Neural cell (in vitro differentiated cells): ENCODE data around the gene FRZB.

Experiments
- EZH2 ChIP-seq: fragments of 200-600, 300-800 bp; shearing (Covaris generic), sonication (generic); IDR thresholded peaks from 2 replicates; pipeline ENCODE4 v1.6.1; 2014; ENCODE audit warnings: antibody characterized with exemption, low read length, borderline replicate concordance, mild to moderate bottlenecking; ENCODE audit not compliant: insufficient read depth, poor library complexity, severe bottlenecking
- POLR2AphosphoS5 ChIP-seq: IDR thresholded peaks from 2 replicates; pipeline ENCODE4 v1.6.1; 2012
- RAD21 ChIP-seq: fragments of 450-650 bp; conservative IDR thresholded peaks from 2 replicates; pipeline ENCODE4 v1.6.1; 2014; ENCODE audit warnings: antibody characterized with exemption, mild to moderate bottlenecking, moderate library complexity
- TF ChIP-seq, protein P1 (sequence below): fragments of 450-650 bp; IDR thresholded peaks from 2 replicates; pipeline ENCODE4 v1.5.1; 2014; ENCODE audit warnings: antibody characterized with exemption, mild to moderate bottlenecking, moderate library complexity; ENCODE audit not compliant: poor library complexity, severe bottlenecking
- TF ChIP-seq, protein P2 (sequence below): IDR thresholded peaks from 2 replicates; pipeline ENCODE4 v1.6.1; 2012; ENCODE audit warnings: borderline replicate concordance

DNA sequence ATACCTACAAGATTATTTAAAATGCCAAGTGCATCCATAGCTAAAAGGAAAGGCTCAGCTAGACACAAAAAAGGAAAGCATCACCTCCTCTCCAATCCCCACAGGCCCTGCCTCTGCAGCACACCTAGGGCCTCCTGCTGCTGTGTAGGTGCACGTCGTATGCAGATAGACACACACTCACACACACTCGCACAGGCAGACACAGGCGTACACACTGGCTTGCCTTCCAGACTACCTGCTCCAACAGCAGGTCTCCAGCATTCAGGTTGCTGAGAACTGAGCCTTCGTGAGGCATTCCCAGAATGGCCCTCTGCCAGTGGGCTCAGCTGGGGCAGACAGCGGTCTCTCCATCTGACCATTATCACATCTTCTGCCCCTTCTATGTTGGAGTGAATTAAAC is 35.3 kb upstream of the FRZB start:
- TF ChIP-seq, protein P1, sequence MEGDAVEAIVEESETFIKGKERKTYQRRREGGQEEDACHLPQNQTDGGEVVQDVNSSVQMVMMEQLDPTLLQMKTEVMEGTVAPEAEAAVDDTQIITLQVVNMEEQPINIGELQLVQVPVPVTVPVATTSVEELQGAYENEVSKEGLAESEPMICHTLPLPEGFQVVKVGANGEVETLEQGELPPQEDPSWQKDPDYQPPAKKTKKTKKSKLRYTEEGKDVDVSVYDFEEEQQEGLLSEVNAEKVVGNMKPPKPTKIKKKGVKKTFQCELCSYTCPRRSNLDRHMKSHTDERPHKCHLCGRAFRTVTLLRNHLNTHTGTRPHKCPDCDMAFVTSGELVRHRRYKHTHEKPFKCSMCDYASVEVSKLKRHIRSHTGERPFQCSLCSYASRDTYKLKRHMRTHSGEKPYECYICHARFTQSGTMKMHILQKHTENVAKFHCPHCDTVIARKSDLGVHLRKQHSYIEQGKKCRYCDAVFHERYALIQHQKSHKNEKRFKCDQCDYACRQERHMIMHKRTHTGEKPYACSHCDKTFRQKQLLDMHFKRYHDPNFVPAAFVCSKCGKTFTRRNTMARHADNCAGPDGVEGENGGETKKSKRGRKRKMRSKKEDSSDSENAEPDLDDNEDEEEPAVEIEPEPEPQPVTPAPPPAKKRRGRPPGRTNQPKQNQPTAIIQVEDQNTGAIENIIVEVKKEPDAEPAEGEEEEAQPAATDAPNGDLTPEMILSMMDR, result no peak
- no peak for TF ChIP-seq POLR2AphosphoS5
- TF ChIP-seq, protein P2, sequence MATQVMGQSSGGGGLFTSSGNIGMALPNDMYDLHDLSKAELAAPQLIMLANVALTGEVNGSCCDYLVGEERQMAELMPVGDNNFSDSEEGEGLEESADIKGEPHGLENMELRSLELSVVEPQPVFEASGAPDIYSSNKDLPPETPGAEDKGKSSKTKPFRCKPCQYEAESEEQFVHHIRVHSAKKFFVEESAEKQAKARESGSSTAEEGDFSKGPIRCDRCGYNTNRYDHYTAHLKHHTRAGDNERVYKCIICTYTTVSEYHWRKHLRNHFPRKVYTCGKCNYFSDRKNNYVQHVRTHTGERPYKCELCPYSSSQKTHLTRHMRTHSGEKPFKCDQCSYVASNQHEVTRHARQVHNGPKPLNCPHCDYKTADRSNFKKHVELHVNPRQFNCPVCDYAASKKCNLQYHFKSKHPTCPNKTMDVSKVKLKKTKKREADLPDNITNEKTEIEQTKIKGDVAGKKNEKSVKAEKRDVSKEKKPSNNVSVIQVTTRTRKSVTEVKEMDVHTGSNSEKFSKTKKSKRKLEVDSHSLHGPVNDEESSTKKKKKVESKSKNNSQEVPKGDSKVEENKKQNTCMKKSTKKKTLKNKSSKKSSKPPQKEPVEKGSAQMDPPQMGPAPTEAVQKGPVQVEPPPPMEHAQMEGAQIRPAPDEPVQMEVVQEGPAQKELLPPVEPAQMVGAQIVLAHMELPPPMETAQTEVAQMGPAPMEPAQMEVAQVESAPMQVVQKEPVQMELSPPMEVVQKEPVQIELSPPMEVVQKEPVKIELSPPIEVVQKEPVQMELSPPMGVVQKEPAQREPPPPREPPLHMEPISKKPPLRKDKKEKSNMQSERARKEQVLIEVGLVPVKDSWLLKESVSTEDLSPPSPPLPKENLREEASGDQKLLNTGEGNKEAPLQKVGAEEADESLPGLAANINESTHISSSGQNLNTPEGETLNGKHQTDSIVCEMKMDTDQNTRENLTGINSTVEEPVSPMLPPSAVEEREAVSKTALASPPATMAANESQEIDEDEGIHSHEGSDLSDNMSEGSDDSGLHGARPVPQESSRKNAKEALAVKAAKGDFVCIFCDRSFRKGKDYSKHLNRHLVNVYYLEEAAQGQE, result no peak
- TF ChIP-seq EZH2, result no peak
- no peak for TF ChIP-seq RAD21
